Measurements from ENCODE around the gene OR6S1. TPM values are rescaled to one million over a fixed set of nuclear protein-coding genes. Genes with fewer than 3 reads are reported as not detected.

OR6S1 gene
- total RNA-seq, 2 experiments from 2014 or later = not detected

GRCh38 chr14:20661197-20661596 is 19.7 kb upstream of the OR6S1 start:
- intact Hi-C loops (cut with micrococcal nuclease; ENCODE audit: unreplicated experiment) = no loop called here
- no peaks in the 10 kb centered on the region for H4K20me1 ChIP-seq (ENCODE audit: insufficient read depth, low read length)
- no peak overlapping the region for H3K4me2 ChIP-seq (ENCODE audit: low read length)
- no peaks in the 10 kb centered on the region for H3K4me1 ChIP-seq (ENCODE audit: insufficient read depth, low read length, poor library complexity, severe bottlenecking)
- no peaks in the 10 kb centered on the region for H3K9me2 ChIP-seq (ENCODE audit: insufficient read depth, low read length)
- no peaks in the 10 kb centered on the region for H3K79me2 ChIP-seq (ENCODE audit: insufficient read depth, low read depth, low read length)
- no peak overlapping the region for H3K4me3 ChIP-seq (ENCODE audit: low read depth, low read length, poor library complexity, severe bottlenecking)
- no peak for TF ChIP-seq EZH2phosphoT487 (IDR thresholded peaks at IDR 0.05; ENCODE audit: borderline replicate concordance, low read depth, low read length)
- no peak for TF ChIP-seq CTCF (conservative IDR thresholded peaks at IDR 0.05; ENCODE audit: low read length)
- H3K27ac ChIP-seq (ENCODE audit: low read depth, low read length, poor library complexity, severe bottlenecking) = no peak overlapping the region
- BruUV-seq (replicated peaks) = no TSS peak
- no peak for DNase-seq (ENCODE audit: low spot score)
- H3K9me3 ChIP-seq (ENCODE audit: low read length) = no peaks in the 10 kb centered on the region
- H2AFZ ChIP-seq (ENCODE audit: low read length) = no peak overlapping the region
- no peaks in the 10 kb centered on the region for H3K36me3 ChIP-seq (ENCODE audit: insufficient read depth, low read length)
- CTCF ChIA-PET (ENCODE audit: unreplicated experiment) = no interaction called here
- POLR2A ChIA-PET = interaction anchor here (0.7 kb wide), 1 partner anchor 174 kb away, joined by 3 read pairs; no protein-coding TSS in a partner anchor

GRCh38 chr14:20659813-20660395 is 18.4 kb upstream of the OR6S1 start:
- Histone ChIP-seq H3K4me2 (ENCODE audit: low read length) (no peak overlapping the region), H3K27ac (ENCODE audit: low read depth, low read length, poor library complexity, severe bottlenecking) (no peak overlapping the region), H4K20me1 (ENCODE audit: insufficient read depth, low read length) (no peaks in the 10 kb centered on the region), H3K9me3 (ENCODE audit: low read length) (no peaks in the 10 kb centered on the region), H3K4me3 (ENCODE audit: low read depth, low read length, poor library complexity, severe bottlenecking) (no peak overlapping the region), H3K79me2 (ENCODE audit: insufficient read depth, low read depth, low read length) (no peaks in the 10 kb centered on the region), H3K9me2 (ENCODE audit: insufficient read depth, low read length) (no peaks in the 10 kb centered on the region), H3K4me1 (ENCODE audit: insufficient read depth, low read length, poor library complexity, severe bottlenecking) (no peaks in the 10 kb centered on the region), H3K36me3 (ENCODE audit: insufficient read depth, low read length) (no peaks in the 10 kb centered on the region), H2AFZ (ENCODE audit: low read length) (no peak overlapping the region)
- ChIA-PET POLR2A (interaction anchor here (1.1 kb wide), 1 partner anchor 22 kb away, joined by 3 read pairs; no protein-coding TSS in a partner anchor), CTCF (ENCODE audit: unreplicated experiment) (no interaction called here)
- no peak for DNase-seq (ENCODE audit: low spot score)
- TF ChIP-seq EZH2phosphoT487 (IDR thresholded peaks at IDR 0.05; ENCODE audit: borderline replicate concordance, low read depth, low read length) (no peak), CTCF (conservative IDR thresholded peaks at IDR 0.05; ENCODE audit: low read length) (no peak)
- intact Hi-C loops (cut with micrococcal nuclease; ENCODE audit: unreplicated experiment) = no loop called here
- no TSS peak for BruUV-seq (replicated peaks)

GRCh38 chr14:20659336-20659735 is 17.8 kb upstream of the OR6S1 start:
- DNase-seq (ENCODE audit: low spot score) = no peak
- Histone ChIP-seq H3K27ac (ENCODE audit: low read depth, low read length, poor library complexity, severe bottlenecking) (no peak overlapping the region), H3K36me3 (ENCODE audit: insufficient read depth, low read length) (no peaks in the 10 kb centered on the region), H4K20me1 (ENCODE audit: insufficient read depth, low read length) (no peaks in the 10 kb centered on the region), H3K9me3 (ENCODE audit: low read length) (no peaks in the 10 kb centered on the region), H3K79me2 (ENCODE audit: insufficient read depth, low read depth, low read length) (no peaks in the 10 kb centered on the region), H2AFZ (ENCODE audit: low read length) (no peak overlapping the region), H3K4me2 (ENCODE audit: low read length) (no peak overlapping the region), H3K9me2 (ENCODE audit: insufficient read depth, low read length) (no peaks in the 10 kb centered on the region), H3K4me1 (ENCODE audit: insufficient read depth, low read length, poor library complexity, severe bottlenecking) (no peaks in the 10 kb centered on the region), H3K4me3 (ENCODE audit: low read depth, low read length, poor library complexity, severe bottlenecking) (no peak overlapping the region)
- ChIA-PET POLR2A (interaction anchor here (1.1 kb wide), 1 partner anchor 23 kb away, joined by 3 read pairs; no protein-coding TSS in a partner anchor), CTCF (ENCODE audit: unreplicated experiment) (no interaction called here)
- BruUV-seq (replicated peaks) = no TSS peak
- TF ChIP-seq EZH2phosphoT487 (IDR thresholded peaks at IDR 0.05; ENCODE audit: borderline replicate concordance, low read depth, low read length) (no peak), CTCF (conservative IDR thresholded peaks at IDR 0.05; ENCODE audit: low read length) (no peak)
- intact Hi-C loops (cut with micrococcal nuclease; ENCODE audit: unreplicated experiment) = no loop called here
